Muscle layer of colon (tissue), 2 donors: ENCODE data around the gene TBC1D3I.
"Not testable (repeated sequence)": the region's sequence is repeated elsewhere in the genome, so short reads cannot be mapped to it uniquely, and the experiment has no call there.

Source experiments
- H3K27ac ChIP-seq: one replicate; pipeline ENCODE4 v1.7.0; 2013; ENCODE audit warnings: low read depth, mild to moderate bottlenecking, low read length, moderate library complexity
- H3K27me3 ChIP-seq, 2 donors: one replicate each; pipeline ENCODE4 v1.7.0; 2013; ENCODE audit warnings: low read length in 2 of 2, mild to moderate bottlenecking in 2 of 2; ENCODE audit not compliant: insufficient read depth in 2 of 2, control insufficient read depth in 1 of 2
- H3K36me3 ChIP-seq: one replicate; pipeline ENCODE4 v1.7.0; 2013; ENCODE audit warnings: mild to moderate bottlenecking, low read length; ENCODE audit not compliant: insufficient read depth
- H3K4me1 ChIP-seq: one replicate; pipeline ENCODE4 v1.7.0; 2013; ENCODE audit warnings: mild to moderate bottlenecking, low read length; ENCODE audit not compliant: insufficient read depth
- H3K4me3 ChIP-seq, 2 donors: one replicate each; pipeline ENCODE4 v1.7.0; 2013; ENCODE audit warnings: low read length in 2 of 2, low read depth in 1 of 2, mild to moderate bottlenecking in 1 of 2, moderate library complexity in 1 of 2
- H3K9ac ChIP-seq: one replicate; pipeline ENCODE4 v1.7.0; 2013; ENCODE audit warnings: low read length
- H3K9me3 ChIP-seq: one replicate; pipeline ENCODE4 v1.7.0; 2013; ENCODE audit warnings: mild to moderate bottlenecking, low read length
- donor health status: abdominal sarcoma.
- donor health status: Adenocarcinoma of cecum.

Gene TBC1D3I

DNA sequence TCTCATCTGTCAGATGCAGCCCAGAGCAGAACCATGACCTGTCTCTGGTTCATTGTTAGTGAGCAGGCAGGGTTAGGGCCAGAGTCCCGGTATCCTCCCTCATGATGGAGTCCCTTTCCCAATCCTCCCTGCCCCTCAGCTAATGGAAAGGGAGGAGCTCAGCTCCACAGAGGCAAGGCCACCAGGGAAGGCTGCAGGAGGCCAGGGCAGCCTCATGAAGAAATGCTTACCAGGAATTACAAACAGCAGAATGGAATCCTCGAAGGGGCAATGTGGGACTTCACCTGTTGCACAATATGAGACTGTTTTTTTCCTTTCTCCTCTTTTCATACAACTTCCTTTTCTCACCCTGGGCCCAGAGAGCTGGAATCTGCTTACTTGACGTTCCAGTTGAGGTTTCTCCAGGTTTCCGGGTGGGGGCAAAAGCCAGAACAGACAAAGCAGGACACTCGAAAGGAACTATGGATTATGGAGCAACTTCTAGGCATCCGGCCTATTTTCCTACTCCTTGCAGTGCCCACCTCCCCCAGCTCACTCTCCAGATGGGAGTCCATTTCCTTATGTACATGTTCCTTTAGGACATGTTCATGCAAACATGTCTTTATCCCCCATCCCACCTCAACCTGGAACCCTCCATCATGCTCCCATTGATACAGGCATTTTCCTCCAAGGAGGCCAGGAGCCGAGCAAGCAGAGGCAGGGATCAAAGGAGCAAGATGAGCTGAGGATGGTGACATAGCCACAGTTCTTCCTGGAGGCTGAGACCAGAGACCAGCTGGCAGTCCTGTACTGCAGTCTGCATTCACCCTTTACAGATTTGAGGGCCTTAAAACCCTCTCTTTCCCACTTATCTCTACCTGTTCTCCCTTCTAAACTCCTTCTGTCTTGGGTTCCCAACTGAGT is 48.7 kb downstream of the TBC1D3I start:
- H3K9ac ChIP-seq, H3K4me1 ChIP-seq, H3K9me3 ChIP-seq, H3K27me3 ChIP-seq, H3K27ac ChIP-seq, H3K4me3 ChIP-seq, H3K36me3 ChIP-seq: not testable (repeated sequence)

DNA sequence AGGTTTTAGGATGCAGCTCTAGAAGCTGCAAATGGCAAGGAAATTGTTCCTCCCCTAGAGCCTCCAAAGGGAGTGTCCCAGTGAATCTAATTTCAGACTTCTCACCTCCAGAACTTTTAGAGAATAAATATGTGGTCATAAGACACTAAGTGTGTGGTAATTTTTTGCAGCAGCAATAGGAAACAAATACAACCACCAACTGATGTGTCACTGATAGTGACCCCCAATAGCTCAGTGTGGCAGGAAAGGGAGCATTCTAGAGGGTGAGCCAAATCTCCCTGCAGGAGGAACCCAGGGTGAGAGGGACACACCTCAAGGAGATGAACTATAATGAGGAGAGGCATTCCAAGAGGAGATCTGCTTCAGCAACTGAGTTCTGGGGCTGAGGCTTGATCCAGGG is 49.5 kb downstream of the TBC1D3I start:
- no peak overlapping the region for H3K27ac ChIP-seq
- H3K4me3 ChIP-seq: no peak overlapping the region
- H3K36me3 ChIP-seq: no peaks in the 10 kb centered on the region
- H3K27me3 ChIP-seq: no peaks in the 10 kb centered on the region
- no peaks in the 10 kb centered on the region for H3K4me1 ChIP-seq
- no peaks in the 10 kb centered on the region for H3K9me3 ChIP-seq
- H3K9ac ChIP-seq: no peak overlapping the region

DNA sequence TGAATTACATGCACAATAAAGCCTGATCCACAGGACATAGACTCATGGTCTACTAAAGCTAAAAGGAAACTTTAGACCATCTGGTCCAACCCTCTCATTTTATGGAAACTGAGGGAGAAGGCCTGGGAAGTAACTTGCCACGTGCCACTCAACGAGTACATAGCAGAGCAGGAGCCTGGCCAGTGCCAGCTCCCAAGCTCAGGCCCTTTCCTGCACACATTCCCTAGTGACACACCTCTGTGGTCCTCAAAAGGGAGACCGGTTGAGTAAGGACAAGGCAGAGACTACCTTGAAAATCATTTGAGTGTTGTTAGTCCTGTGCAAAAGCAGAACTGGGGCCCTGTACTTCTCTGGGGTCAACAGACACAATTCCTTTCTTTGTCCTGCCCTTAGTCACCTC is 50.7 kb downstream of the TBC1D3I start:
- Histone ChIP-seq H3K4me1 (no peaks in the 10 kb centered on the region), H3K9ac (no peak overlapping the region), H3K27ac (no peak overlapping the region), H3K27me3 (no peaks in the 10 kb centered on the region), H3K36me3 (no peaks in the 10 kb centered on the region), H3K9me3 (no peaks in the 10 kb centered on the region), H3K4me3 (no peak overlapping the region)

DNA sequence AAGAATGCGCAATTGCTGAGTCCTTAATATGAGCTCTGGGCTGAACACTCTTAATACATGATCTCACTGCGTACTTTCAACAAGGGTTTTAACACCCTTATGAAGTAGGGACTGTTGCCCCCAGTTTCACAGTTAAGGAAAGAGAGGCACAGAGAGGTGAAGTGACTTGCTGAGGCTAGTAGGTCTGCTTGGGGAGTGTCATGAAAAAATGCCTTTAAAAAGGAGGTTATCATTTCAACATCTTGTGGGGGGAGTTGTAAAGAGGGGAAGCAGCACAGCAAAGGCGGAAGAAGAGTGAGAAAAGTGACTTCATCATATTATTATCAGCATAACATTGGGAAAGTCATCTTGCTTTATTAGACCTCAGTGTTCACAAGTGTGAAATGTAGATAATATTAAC is 51.4 kb downstream of the TBC1D3I start:
- H3K27me3 ChIP-seq: no peaks in the 10 kb centered on the region
- no peak overlapping the region for H3K4me3 ChIP-seq
- no peak overlapping the region for H3K9ac ChIP-seq
- H3K9me3 ChIP-seq: no peaks in the 10 kb centered on the region
- no peaks in the 10 kb centered on the region for H3K36me3 ChIP-seq
- no peak overlapping the region for H3K27ac ChIP-seq
- H3K4me1 ChIP-seq: no peaks in the 10 kb centered on the region

DNA sequence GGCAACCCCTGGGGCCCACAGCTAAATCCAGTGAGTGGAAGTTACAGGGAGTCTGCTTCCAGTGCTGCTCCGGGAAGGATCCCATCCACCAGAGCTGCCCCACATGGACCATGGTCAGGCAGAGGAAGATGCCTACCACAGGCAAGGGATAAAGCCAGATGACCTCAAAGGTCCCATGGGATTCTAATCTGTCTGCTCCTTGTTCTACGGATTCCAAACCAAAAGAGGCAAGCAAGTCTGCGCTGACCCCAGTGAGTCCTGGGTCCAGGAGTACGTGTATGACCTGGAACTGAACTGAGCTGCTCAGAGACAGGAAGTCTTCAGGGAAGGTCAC is 52.1 kb downstream of the TBC1D3I start:
- H3K9me3 ChIP-seq: no peaks in the 10 kb centered on the region
- H3K9ac ChIP-seq: no peak overlapping the region
- no peaks in the 10 kb centered on the region for H3K4me1 ChIP-seq

DNA sequence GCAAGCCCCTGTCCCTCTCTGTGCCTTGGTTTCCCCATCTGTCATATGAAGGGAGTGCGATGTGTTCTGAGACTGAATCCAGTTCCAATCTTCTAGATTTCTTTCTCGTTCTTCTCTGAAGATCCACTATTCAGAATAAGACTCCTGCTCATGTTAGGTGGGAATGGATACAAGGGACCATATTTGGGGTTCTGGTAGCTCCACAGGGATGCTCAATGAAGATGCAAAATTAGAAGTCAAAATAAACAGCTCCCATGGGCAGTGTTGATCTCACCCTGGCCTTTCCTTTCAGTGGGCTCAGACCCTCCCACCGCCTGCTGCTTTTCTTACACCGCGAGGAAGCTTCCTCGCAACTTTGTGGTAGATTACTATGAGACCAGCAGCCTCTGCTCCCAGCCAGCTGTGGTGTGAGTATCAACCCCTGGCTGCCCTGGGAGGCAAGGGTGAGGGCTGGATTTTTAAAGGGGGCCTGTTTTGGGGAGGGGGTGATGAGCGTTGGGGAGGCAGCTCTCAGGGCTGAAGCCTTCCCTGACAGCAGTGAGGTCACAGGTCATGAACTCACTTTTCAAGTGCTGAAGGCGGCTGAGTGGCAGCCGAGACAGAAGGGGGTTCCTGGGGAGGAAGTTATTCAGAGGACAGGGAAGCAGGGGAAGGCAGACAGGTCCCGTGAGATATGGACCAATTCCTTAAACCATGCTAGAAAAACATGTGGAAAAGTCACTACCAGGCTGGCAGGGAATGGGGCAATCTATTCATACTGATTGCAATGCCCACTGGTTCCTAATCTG is 52.7 kb downstream of the TBC1D3I start:
- H3K4me3 ChIP-seq, H3K9ac ChIP-seq, H3K27me3 ChIP-seq, H3K4me1 ChIP-seq, H3K9me3 ChIP-seq, H3K36me3 ChIP-seq, H3K27ac ChIP-seq: not testable (repeated sequence)

More for the DNA sequence above, 52.1 kb downstream of the TBC1D3I start:
- no peaks in the 10 kb centered on the region for H3K36me3 ChIP-seq
- no peak overlapping the region for H3K27ac ChIP-seq
- no peak overlapping the region for H3K4me3 ChIP-seq
- H3K27me3 ChIP-seq: no peaks in the 10 kb centered on the region

DNA sequence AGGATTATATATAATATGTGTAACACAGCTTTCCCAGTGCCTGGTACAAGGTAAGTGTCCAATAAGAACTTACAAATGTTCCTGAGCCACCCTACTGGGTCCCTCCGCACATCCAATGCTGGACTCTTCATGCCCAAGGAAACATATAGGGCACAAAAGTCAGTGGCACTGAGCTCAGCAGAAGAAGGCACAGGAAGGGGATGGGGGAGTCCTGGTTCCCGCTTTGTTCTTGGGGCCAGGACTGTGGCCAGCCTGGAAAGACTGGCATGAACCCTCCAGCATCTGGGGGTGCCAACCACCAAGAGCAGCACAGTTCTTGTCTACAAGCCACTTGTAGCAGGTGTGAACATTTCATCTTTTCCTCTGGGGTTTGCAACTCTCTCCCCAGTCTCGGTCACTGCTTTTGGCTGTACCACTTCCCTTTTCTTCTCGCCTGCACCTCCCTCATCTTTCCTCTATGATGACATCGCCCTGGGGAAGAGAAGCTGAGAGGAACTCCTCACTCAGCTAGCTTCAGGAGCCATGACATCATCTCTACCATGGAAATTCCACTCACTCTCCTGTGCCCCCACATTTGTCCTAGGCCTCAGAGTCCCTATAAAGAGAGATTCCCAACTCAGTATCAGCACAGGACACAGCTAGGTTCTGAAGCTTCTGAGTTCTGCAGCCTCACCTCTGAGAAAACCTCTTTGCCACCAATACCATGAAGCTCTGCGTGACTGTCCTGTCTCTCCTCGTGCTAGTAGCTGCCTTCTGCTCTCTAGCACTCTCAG is 53.7 kb downstream of the TBC1D3I start, which contains the start of gene CCL4L2:
Gene CCL4L2 (plus strand): TSS at position 625 of the 773 bp plus-strand sequence.
- not testable (repeated sequence) for H3K36me3 ChIP-seq, H3K27ac ChIP-seq, H3K4me1 ChIP-seq, H3K27me3 ChIP-seq, H3K9me3 ChIP-seq, H3K4me3 ChIP-seq, H3K9ac ChIP-seq

DNA sequence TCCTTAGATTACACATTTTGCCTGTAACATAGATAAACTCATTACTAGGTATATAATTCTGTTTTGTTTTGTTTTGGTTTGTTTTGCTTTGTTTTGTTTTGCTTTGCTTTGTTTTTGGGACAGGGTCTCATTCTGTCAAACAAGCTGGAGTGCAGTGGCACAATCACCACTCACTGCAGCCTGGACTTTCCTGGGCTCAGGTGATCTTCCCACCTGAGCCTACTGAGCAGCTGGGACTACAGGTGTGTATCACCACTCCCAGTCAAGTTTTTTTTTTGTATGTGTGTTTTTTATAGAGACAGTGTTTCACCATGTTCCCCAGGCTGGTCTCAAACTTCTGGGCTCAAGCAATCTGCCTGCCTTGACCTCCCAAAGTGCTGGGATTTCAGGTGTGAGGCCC is 54.8 kb downstream of the TBC1D3I start:
- Histone ChIP-seq H3K36me3 (no peaks in the 10 kb centered on the region), H3K27ac (no peak overlapping the region), H3K4me3 (no peak overlapping the region), H3K4me1 (no peaks in the 10 kb centered on the region), H3K9ac (no peak overlapping the region), H3K9me3 (no peaks in the 10 kb centered on the region), H3K27me3 (no peaks in the 10 kb centered on the region)

DNA sequence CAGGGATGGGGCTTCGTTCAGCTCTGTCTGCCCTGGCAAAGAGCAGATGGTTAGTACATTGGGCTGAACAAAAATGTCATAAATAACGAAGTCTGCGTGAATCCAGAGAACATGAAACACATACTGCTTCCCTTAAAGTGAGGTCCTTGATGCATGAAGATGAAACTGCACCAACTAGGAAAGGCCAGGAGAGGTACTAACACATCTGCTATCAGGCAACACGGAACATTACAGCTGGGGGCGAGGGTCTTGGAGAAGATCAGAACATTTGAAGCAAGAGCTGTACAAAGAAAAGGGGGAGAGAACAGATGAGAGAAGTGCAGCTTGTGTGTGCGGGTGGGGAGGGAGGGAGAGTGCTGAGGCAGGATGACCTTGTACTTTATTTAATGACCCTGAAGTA is 57.0 kb downstream of the TBC1D3I start:
- H3K4me3 ChIP-seq, H3K9me3 ChIP-seq, H3K4me1 ChIP-seq, H3K27ac ChIP-seq, H3K27me3 ChIP-seq, H3K9ac ChIP-seq, H3K36me3 ChIP-seq: not testable (repeated sequence)

DNA sequence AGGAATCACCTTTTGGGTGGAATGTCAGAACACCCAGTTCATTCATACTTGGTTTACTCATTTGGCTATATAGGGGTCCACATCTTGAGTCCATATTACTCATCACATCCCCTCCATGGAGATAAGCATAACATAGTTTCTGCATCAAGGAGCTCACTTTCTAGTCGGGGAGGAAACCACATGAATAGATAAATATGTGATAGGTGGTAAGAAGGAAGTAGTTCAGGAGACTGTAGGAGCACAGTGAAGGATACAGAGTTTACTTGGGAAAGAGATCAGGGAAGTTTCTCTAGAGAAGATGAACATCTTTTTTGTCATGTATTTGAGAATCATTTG is 57.9 kb downstream of the TBC1D3I start:
- not testable (repeated sequence) for H3K9me3 ChIP-seq, H3K27me3 ChIP-seq, H3K36me3 ChIP-seq, H3K4me3 ChIP-seq, H3K27ac ChIP-seq, H3K4me1 ChIP-seq, H3K9ac ChIP-seq

DNA sequence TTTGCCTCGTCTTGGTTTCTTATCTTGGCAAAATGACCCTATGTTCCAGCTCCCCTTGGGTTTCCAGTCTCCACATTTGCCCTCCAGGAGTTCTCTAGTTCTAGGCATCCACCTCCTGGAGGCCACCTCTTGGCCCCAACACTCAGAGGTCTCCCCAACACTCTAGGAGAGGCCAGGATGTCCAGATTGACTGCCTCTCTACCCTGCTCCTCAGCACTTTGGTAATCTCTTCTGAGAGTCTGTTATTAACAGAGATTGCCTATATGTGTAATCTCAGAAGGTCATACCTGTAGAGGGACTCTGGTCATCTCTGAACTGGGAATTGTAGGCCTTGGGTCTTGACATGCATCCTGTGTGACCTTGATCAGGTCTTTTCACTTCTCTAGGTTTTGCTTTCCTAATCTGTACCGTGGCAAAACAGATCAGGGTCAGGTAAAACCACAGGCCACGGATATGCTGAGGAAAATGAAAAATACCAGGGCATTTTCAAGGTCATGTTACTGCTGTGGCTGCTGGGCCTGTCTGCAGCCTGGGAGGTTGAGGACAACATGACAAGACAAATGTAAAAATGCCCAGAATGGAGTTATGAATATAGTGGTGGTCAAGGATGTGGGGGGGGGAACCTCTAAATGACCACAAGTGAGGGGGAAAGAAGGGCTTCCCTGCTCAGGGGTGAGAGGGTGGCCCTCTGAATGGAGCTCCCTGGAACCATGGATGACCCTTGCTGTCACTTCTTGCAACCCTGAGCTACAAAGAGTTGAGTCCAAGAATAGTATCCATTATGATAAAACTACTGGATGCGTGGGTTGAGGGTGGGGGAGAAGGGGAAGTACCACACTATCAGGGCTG is 58.5 kb downstream of the TBC1D3I start:
- Histone ChIP-seq H3K27ac (no peak overlapping the region), H3K9me3 (no peaks in the 10 kb centered on the region), H3K4me3 (no peak overlapping the region), H3K27me3 (no peaks in the 10 kb centered on the region), H3K36me3 (no peaks in the 10 kb centered on the region), H3K9ac (no peak overlapping the region), H3K4me1 (no peaks in the 10 kb centered on the region)
